ENCODE results near the gene JARID2.

DNA sequence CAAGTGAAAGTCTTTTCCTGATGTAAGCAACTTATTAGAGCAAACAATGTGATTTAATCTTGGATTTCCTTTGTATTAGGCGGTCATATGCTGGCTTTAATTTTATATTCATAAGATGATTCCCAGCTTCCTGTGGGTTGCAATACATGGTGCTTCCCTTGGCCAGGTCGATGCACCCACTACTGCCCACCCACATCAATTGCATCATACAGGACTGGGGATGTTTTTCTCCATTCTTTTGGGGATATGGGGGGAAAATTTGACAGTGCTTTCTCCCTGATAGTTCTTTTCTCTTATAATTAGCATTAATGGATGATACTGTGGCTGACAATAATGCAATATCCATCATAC is 187.6 kb downstream of the JARID2 start:
- TF ChIP-seq CTCF (IDR thresholded peaks at IDR 0.05) = no peak
- TF ChIP-seq POLR2A (IDR thresholded peaks at IDR 0.05) = no peak

All from testis (tissue), 2 donors.